Natural killer cell treated with Interleukin-12 subunit alpha and Interleukin-12 subunit beta and Interleukin-15 and Interleukin-18, amount 100 ng/mL, for 72 hours (primary cell): ENCODE data around the gene RECQL5. TPM values are rescaled to one million over a fixed set of nuclear protein-coding genes. Genes with fewer than 3 reads are reported as not detected.
A peak's percentile ranks its signal among the peaks of the same experiment; 100 is the strongest.
"Not testable (repeated sequence)": the region's sequence is repeated elsewhere in the genome, so short reads cannot be mapped to it uniquely, and the experiment has no call there.

Experiments used
- ATAC-seq, 2 donors: fragments of 150-1000 bp; cut with Tn5 transposase in 1 of 2; sonication (Bioruptor Pico), chemical (Tn5 transposase) in 1 of 2; 2 replicates each; pipeline ENCODE4 v1.10.0; 2021
- DNase-seq: peaks from one replicate; pipeline ENCODE4 v3.0.0; 2022; ENCODE audit warnings: low spot score
- H3K27ac Mint-ChIP-seq, 2 donors: 1 replicate in 1 of 2; 2 replicates in 1 of 2; pipeline ENCODE4 v1.8.0; 2022; ENCODE audit warnings: mixed read lengths in 2 of 2, mild to moderate bottlenecking in 1 of 2, moderate library complexity in 1 of 2
- H3K27me3 Mint-ChIP-seq, 2 donors: 1 replicate in 1 of 2; 2 replicates in 1 of 2; pipeline ENCODE4 v1.8.0; 2022; ENCODE audit warnings: mixed read lengths in 2 of 2
- H3K36me3 Mint-ChIP-seq: one replicate; pipeline ENCODE4 v1.8.0; 2022; ENCODE audit warnings: mixed read lengths
- H3K4me1 Mint-ChIP-seq, 2 donors: 1 replicate in 1 of 2; 2 replicates in 1 of 2; pipeline ENCODE4 v1.8.0; 2022; ENCODE audit warnings: low read depth in 2 of 2, mixed read lengths in 2 of 2, mild to moderate bottlenecking in 1 of 2
- H3K4me3 Mint-ChIP-seq: one replicate; pipeline ENCODE4 v1.8.0; 2022; ENCODE audit warnings: mixed read lengths
- H3K9me3 Mint-ChIP-seq: 2 replicates; pipeline ENCODE4 v1.8.0; 2022; ENCODE audit warnings: mixed read lengths
- total RNA-seq, 2 donors: library from RNA; stranded (reverse); gene quantifications; one replicate each; pipeline ENCODE4 v1.2.3, GENCODE V29; 2022

The RECQL5 gene
- total RNA-seq, 2 donors from 2014 or later: 32.6 to 59.7 TPM

DNA sequence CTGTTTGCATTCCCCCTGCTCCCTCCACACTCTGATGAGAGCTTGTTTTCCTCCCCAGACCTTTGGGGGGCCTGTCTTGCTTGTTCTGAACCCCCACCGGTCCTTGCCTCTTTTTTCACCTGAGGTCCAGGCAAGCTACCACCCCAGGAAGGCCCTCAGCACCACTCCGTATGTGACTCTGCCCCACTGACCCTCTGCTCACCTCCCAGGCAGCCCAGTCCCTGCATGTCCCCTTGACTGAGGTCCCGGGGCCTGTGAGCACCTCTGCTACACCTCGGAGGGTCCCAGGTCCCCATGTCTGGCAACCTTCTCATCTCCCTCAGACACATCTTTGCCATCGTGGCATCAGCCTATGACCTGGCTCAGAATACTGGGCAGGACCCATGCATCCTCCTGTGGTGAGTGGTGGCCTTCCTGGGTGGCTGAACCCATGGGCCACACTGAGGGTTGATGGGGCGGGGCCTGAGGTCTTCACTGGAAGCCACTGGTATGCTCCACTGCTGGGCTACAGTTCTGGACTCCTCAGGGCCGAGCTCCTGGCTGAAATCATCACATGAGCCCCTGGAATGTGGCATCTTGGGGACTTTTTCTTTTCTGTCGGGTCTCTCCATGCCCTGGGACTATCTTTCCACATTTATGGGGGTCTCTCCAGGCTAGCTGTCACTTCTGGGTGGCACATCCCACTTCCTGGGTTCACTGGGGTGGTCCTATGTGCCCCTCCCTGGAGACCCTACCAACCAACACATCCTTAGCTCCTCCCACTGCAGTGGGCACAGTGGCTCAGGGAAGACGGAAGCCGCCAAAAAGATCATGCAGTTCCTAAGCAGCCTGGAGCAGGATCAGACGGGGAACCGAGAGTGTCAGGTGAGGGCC is 75.9 kb downstream of the RECQL5 start:
- Mint-ChIP-seq H3K27me3 (no peaks in the 10 kb centered on the region), H3K4me3 (peak overlapping the region; percentile 33), H3K4me1 (peaks cover 6 to 7% of the 10 kb centered on the region in 2 donors), H3K9me3 (no peaks in the 10 kb centered on the region), H3K27ac (peak overlapping the region in 1 of 2 donors; percentile 41), H3K36me3 (no peaks in the 10 kb centered on the region)
- ATAC-seq (no peak), DNase-seq (no peak)

- Mint-ChIP-seq H3K4me1 (peaks cover 6 to 10% of the 10 kb centered on the region in 2 donors), H3K27me3 (no peaks in the 10 kb centered on the region), H3K9me3 (no peaks in the 10 kb centered on the region), H3K27ac (peak overlapping the region in 1 of 2 donors; percentile 41), H3K4me3 (peak overlapping the region; percentile 33), H3K36me3 (no peaks in the 10 kb centered on the region)
- DNase-seq: no peak
- no peak for ATAC-seq
Observed at GRCh38 chr17:75590314-75590761, 76.6 kb downstream of the RECQL5 start.

GRCh38 chr17:75589919-75590303 is 77.0 kb downstream of the RECQL5 start:
- H3K9me3 Mint-ChIP-seq: no peaks in the 10 kb centered on the region
- H3K4me3 Mint-ChIP-seq: no peak overlapping the region
- H3K27me3 Mint-ChIP-seq: no peaks in the 10 kb centered on the region
- no peaks in the 10 kb centered on the region for H3K36me3 Mint-ChIP-seq
- DNase-seq (no peak), ATAC-seq (no peak)
- peaks cover 6 to 10% of the 10 kb centered on the region in 2 donors for H3K4me1 Mint-ChIP-seq
- H3K27ac Mint-ChIP-seq: no peak overlapping the region

DNA sequence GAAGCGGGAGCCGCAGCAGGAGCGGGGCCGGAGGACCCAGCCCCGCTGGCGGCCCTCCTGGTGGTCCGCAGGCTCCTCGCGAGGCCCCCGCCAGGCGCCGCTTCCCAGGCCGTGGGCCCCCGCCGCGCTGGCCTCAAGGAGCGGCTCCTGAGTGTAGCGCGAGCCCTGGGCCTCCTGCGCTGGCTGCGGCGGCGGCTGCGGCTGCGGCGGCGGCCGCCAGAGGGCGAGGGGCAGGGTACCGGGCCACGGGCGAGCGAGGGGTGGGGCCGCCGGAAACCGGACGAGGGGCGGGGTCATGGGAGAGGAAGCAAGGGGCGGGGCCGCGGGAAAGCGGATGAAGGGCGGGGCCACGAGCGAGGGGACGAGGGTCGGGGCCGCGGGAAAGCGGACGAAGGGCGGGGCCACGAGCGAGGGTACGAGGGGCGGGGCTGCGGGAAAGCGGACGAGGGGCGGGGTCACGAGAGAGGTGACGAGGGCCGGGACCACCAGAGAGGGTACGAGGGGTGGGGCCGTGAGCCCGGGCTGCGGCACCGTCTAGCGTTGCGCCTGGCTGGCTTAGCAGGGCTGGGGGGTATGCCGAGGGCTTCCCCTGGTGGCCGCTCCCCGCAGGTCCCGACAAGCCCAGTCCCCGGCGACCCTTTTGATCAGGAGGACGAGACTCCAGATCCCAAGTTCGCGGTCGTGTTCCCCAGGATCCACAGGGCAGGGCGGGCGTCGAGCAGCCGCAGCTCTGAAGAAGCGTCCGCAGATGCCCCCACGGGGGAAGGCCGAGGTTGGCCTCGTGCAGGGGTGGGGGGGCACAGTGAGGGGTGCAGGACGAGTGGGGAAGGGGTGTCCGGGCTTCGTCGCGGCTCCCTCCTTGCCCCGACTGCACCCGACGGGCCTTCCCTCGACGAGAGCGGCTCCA is 77.7 kb downstream of the RECQL5 start:
- Mint-ChIP-seq H3K36me3 (no peaks in the 10 kb centered on the region), H3K4me1 (peaks cover 6 to 10% of the 10 kb centered on the region in 2 donors), H3K27ac (no peak overlapping the region), H3K27me3 (no peaks in the 10 kb centered on the region), H3K4me3 (peak overlapping the region; percentile 58), H3K9me3 (no peaks in the 10 kb centered on the region)
- ATAC-seq (peak; percentile 89 to 92), DNase-seq (peak; percentile 97)

- H3K4me3 Mint-ChIP-seq: peak overlapping the region; percentile 65
- no peaks in the 10 kb centered on the region for H3K36me3 Mint-ChIP-seq
- H3K27me3 Mint-ChIP-seq: no peaks in the 10 kb centered on the region
- H3K27ac Mint-ChIP-seq: peak overlapping the region in 1 of 2 donors; percentile 47
- peak; percentile 25 to 43 for ATAC-seq
- peaks cover 6 to 10% of the 10 kb centered on the region in 2 donors for H3K4me1 Mint-ChIP-seq
- H3K9me3 Mint-ChIP-seq: no peaks in the 10 kb centered on the region
- DNase-seq: no peak
Observed at GRCh38 chr17:75588596-75589011, 78.3 kb downstream of the RECQL5 start.

DNA sequence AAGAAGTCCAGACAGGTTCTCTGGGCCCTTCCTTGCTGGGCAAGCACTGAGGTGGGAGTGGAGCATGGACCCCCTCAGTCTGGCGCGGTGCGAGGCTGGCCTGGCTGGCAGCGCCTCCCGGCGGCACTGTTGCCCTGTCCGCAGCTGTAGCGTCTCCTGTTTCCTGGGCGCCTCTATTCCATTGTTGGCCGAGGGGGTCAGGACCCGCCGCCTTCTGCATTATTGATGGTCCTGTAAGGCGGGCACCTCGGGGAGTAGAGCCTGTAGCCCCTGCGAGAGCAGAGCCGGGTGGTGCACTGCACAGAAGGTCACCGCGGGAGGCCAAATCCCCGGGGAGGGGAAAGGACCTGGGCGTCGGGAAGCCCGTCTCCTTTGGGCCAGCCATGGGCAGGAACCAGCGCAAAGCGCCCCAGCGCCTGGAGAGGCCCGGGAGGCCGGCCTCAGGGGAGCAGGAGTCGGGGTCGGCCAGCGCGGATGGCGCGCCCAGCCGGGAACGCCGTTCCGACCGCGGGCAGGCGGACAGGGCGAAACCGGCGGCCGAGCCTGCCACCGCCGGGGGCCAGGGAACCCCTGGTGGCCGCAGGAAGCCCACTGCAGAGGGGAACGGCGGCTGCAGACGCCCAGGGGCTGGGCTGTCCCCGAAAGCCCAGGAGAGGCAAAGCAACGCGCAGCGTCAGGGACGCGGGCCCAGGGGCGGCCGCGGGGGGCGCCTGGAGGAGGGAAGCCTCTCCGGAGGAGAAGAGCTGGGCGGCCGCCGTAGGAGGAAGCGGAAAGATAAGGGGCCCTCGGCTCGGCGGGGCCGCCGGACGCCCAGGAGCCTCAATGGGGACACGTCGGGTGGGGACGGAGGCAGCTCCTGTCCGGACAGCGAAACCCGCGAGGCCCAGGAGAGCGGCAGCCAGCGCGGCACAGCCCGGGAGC is 79.0 kb downstream of the RECQL5 start, which contains the start of gene MYO15B:
Gene MYO15B (plus strand): TSS at position 126 of the 921 bp plus-strand sequence. CDS start 258 bp downstream, at position 384.
- peak; percentile 55 for ATAC-seq
- Mint-ChIP-seq H3K36me3 (no peaks in the 10 kb centered on the region), H3K4me3 (peak within 1 kb of the TSS; percentile 65), H3K27ac (peak within 1 kb of the TSS; percentile 47 to 54), H3K4me1 (peaks cover 6 to 10% of the 10 kb centered on the region in 2 donors), H3K27me3 (no peaks in the 10 kb centered on the region), H3K9me3 (no peaks in the 10 kb centered on the region)
- peak; percentile 76 for DNase-seq

DNA sequence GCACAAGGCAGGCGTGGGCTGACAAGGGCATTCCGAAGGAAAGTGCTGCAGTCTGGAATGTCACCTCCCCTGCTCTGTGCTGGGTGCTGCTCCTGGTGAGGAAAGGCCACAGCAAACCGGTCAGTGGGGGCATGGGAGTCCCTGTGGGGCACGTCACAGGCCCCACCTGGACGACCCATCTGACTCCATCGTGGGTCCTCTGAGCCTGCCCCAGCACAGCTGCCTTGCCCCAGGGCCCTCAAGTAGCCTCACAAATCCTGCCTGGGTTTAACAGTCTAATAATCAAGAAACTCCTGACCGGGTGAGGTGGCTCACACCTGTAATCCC is 82.1 kb downstream of the RECQL5 start:
- Mint-ChIP-seq H3K4me1 (peaks cover 10 to 13% of the 10 kb centered on the region in 2 donors), H3K27ac (no peak overlapping the region), H3K27me3 (no peaks in the 10 kb centered on the region), H3K4me3 (no peak overlapping the region), H3K36me3 (no peaks in the 10 kb centered on the region), H3K9me3 (no peaks in the 10 kb centered on the region)
- ATAC-seq (no peak), DNase-seq (no peak)

DNA sequence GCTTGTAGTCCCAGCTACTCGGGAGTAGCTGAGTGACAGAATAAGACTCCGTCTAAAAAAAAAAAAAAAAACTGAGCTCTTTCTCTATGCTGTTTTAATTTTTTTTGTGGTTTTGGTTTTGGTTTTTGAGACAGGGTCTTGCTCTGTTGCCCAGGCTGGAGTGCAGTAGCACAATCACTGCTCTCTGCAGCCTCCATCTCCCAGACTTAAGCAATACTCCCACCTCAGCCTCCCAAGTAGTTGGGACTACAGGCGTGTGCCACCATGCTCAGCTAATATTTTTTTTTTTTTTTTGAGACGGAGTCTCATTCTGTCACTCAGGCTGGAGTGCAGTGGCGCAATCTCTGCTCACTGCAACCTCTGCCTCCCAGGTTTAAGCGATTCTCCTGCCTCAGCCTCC is 83.8 kb downstream of the RECQL5 start:
- not testable (repeated sequence) for DNase-seq, ATAC-seq, H3K4me3 Mint-ChIP-seq, H3K27ac Mint-ChIP-seq, H3K27me3 Mint-ChIP-seq, H3K36me3 Mint-ChIP-seq, H3K9me3 Mint-ChIP-seq
- peaks cover 10 to 13% of the 10 kb centered on the region in 2 donors for H3K4me1 Mint-ChIP-seq

- H3K27me3 Mint-ChIP-seq, H3K36me3 Mint-ChIP-seq, H3K9me3 Mint-ChIP-seq, DNase-seq: not testable (repeated sequence)
- peak overlapping the region; percentile 86 for H3K4me3 Mint-ChIP-seq
- H3K4me1 Mint-ChIP-seq: peaks cover 10 to 13% of the 10 kb centered on the region in 2 donors
- H3K27ac Mint-ChIP-seq: peak overlapping the region; percentile 43 to 51
- ATAC-seq: peak; percentile 66 to 78
Observed at GRCh38 chr17:75581121-75581725, 85.7 kb downstream of the RECQL5 start.

Other genes with a start within 250 kb of the RECQL5 start
- 100 to 1,000 TPM in 1 of 2 donors, 10 to 100 TPM in 1; 69.9 to 106 TPM for gene TMEM94, start 210.5 kb downstream of the RECQL5 start, total RNA-seq
- gene CASKIN2, start 151.6 kb downstream of the RECQL5 start, total RNA-seq: under 1 TPM; 0.33 to 0.98 TPM
- 100 to 1,000 TPM in 1 of 2 donors, 10 to 100 TPM in 1; 37.5 to 106 TPM for gene TSEN54, start 150.6 kb downstream of the RECQL5 start, total RNA-seq
- gene LLGL2, start 141.5 kb downstream of the RECQL5 start, total RNA-seq: 10 to 100 TPM; 21.4 to 34.1 TPM
- 10 to 100 TPM; 49.0 to 66.7 TPM for gene MYO15B, start 79.4 kb downstream of the RECQL5 start, total RNA-seq
- under 1 TPM; 0.29 to 0.36 TPM for gene SMIM5, start 33.7 kb downstream of the RECQL5 start, total RNA-seq
- 100 to 1,000 TPM; 129 TPM for gene SAP30BP, start 184 bp upstream of the RECQL5 start, total RNA-seq
- gene ITGB4, start 54.3 kb upstream of the RECQL5 start, total RNA-seq: under 1 TPM in 1 of 2 donors, not detected in 1; 0.90 TPM
- 10 to 100 TPM; 13.7 to 31.1 TPM for gene GALK1, start 98.0 kb upstream of the RECQL5 start, total RNA-seq
- 10 to 100 TPM; 30.6 to 39.8 TPM for gene UNK, start 117.7 kb upstream of the RECQL5 start, total RNA-seq
- 100 to 1,000 TPM; 270 to 289 TPM for gene UNC13D, start 177.2 kb upstream of the RECQL5 start, total RNA-seq
- 100 to 1,000 TPM in 1 of 2 donors, 10 to 100 TPM in 1; 73.8 to 101 TPM for gene WBP2, start 188.2 kb upstream of the RECQL5 start, total RNA-seq
- gene TRIM47, start 211.4 kb upstream of the RECQL5 start, total RNA-seq: 1 to 10 TPM; 1.6 to 2.1 TPM
- gene TRIM65, start 229.8 kb upstream of the RECQL5 start, total RNA-seq: 10 to 100 TPM; 17.2 to 42.1 TPM
- 100 to 1,000 TPM; 117 to 174 TPM for gene MRPL38, start 237.7 kb upstream of the RECQL5 start, total RNA-seq